Thoracic aorta (tissue), 2 donors: ENCODE data around the gene SWT1. TPM values are rescaled to one million over a fixed set of nuclear protein-coding genes. Genes with fewer than 3 reads are reported as not detected.
"Not testable (repeated sequence)": the region's sequence is repeated elsewhere in the genome, so short reads cannot be mapped to it uniquely, and the experiment has no call there.

ENCODE experiments used
- ATAC-seq: fragments of 150-250 bp; one replicate; pipeline ENCODE4 v1.8.0; 2017; ENCODE audit warnings: low read depth; ENCODE audit not compliant: insufficient number of reproducible peaks, low FRiP score
- DNase-seq: peaks from one replicate; pipeline ENCODE4 v3.0.0-alpha.2; 2020; ENCODE audit warnings: low spot score
- H3K27ac ChIP-seq, 2 donors: fragments of 200-600 bp; sonication (generic); 1 replicate in 1 of 2; 2 replicates in 1 of 2; pipeline ENCODE4 v1.5.1; 2016; ENCODE audit warnings: mild to moderate bottlenecking in 2 of 2, moderate library complexity in 2 of 2
- H3K27me3 ChIP-seq: fragments of 200-600 bp; sonication (generic); replicated peaks from 2 replicates; pipeline ENCODE4 v1.6.0; 2016; ENCODE audit warnings: mild to moderate bottlenecking; ENCODE audit not compliant: insufficient read depth
- H3K36me3 ChIP-seq: fragments of 200-600 bp; sonication (generic); one replicate; pipeline ENCODE4 v1.5.1; 2016
- H3K4me1 ChIP-seq, 2 donors: fragments of 200-600 bp; sonication (generic); 1 replicate in 1 of 2; 2 replicates in 1 of 2; pipeline versions ENCODE4 v1.5.1 to v1.6.0; 2016; ENCODE audit warnings: low read depth in 2 of 2, mild to moderate bottlenecking in 1 of 2; ENCODE audit not compliant: control insufficient read depth in 1 of 2
- H3K4me3 ChIP-seq: fragments of 200-600 bp; sonication (generic); 2 replicates; pipeline ENCODE4 v1.5.1; 2016; ENCODE audit warnings: mild to moderate bottlenecking
- H3K9me3 ChIP-seq: fragments of 200-600 bp; sonication (generic); 2 replicates; pipeline ENCODE4 v1.5.1; 2016
- CTCF ChIP-seq: fragments of 200-600 bp; sonication (generic); IDR thresholded peaks from one replicate; pipeline ENCODE4 v1.5.1; 2019; ENCODE audit warnings: antibody characterized with exemption
- total RNA-seq, 2 donors: library from RNA; depleted of rRNA; stranded (reverse); fragments of >200 nt; gene quantifications; one replicate each; pipeline versions ENCODE4 v1.1.0 to v1.2.3, GENCODE V29; 2016

SWT1 gene
- total RNA-seq, 2 donors from 2014 or later, result 5.1 to 9.2 TPM

DNA sequence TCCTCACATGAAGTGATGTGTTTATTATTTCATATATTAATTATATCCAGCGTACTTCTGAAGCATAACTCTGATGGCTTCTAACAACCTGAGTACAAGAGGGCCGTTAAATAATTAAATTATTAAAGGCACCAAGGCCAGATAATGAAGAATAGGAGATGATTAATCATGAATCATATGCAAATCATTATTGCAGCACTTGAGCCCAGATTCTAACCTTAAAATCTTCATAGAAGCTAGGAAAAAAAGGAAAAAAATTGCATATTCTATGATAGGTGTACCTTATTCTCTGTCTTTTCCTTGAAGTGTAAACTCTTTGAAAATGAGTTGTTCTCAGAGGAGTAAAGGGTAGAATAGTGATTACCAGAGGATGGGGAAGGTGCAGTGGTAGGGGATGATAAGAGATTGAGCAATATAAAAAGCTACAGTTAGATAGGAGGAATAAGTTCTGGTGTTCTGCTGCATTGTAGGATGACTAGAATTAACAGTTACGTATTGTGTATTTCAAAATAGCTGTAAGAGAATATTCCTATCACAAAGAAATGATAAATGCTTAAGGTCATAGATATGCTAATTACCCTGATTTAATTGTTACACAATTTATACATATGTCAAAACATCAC is 51.1 kb downstream of the SWT1 start:
- Histone ChIP-seq H3K4me1 (no peaks in the 10 kb centered on the region), H3K4me3 (no peak overlapping the region), H3K36me3 (peaks cover 4% of the 10 kb centered on the region), H3K27ac (no peak overlapping the region), H3K9me3 (no peaks in the 10 kb centered on the region), H3K27me3 (no peaks in the 10 kb centered on the region)
- ATAC-seq, result no peak
- no peak for TF ChIP-seq CTCF
- DNase-seq, result no peak

DNA sequence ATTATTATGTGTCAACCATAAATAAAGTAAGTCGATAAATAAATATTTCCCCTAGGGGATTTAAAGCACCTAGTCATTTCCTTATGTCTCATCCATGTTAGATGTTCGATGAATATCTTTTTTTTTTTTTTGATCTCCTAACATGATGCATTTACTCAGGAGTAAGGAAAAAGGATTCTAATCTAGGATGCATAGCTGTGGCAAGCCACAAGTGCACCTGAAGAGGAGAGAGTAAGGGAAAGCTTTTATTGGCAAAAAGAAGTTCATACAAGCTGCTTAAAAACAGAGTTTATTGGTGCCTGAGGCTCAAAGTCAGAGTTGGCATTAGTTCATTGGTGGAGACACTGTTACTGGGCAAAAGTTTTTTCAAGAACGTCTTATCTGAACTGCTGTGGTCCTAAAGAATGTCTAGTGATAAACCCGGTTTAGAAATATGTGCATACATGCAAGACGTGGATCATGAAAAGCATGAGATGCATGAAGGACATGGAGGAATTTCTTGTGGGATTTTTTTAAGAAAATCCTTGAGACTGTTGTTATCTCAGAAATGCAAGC is 51.7 kb downstream of the SWT1 start:
- Histone ChIP-seq H3K36me3 (peaks cover 4% of the 10 kb centered on the region), H3K4me1 (no peaks in the 10 kb centered on the region), H3K9me3 (no peaks in the 10 kb centered on the region), H3K27ac (no peak overlapping the region), H3K27me3 (no peaks in the 10 kb centered on the region), H3K4me3 (no peak overlapping the region)
- ATAC-seq (no peak), DNase-seq (no peak)
- TF ChIP-seq CTCF, result no peak

- not testable (repeated sequence) for H3K27ac ChIP-seq, H3K4me1 ChIP-seq, H3K27me3 ChIP-seq, H3K9me3 ChIP-seq, H3K36me3 ChIP-seq, H3K4me3 ChIP-seq, ATAC-seq, DNase-seq
Observed at GRCh38 chr1:185209357-185209756, 52.4 kb downstream of the SWT1 start.

GRCh38 chr1:185213091-185213490 is 56.1 kb downstream of the SWT1 start:
- Histone ChIP-seq H3K36me3 (peaks cover 4% of the 10 kb centered on the region), H3K4me3 (no peak overlapping the region), H3K27ac (no peak overlapping the region), H3K27me3 (no peaks in the 10 kb centered on the region), H3K9me3 (no peaks in the 10 kb centered on the region), H3K4me1 (no peaks in the 10 kb centered on the region)
- no peak for DNase-seq
- ATAC-seq, result no peak
- TF ChIP-seq CTCF, result no peak

GRCh38 chr1:185215911-185216310 is 58.9 kb downstream of the SWT1 start:
- DNase-seq (no peak), ATAC-seq (no peak)
- Histone ChIP-seq H3K27ac (no peak overlapping the region), H3K9me3 (no peaks in the 10 kb centered on the region), H3K36me3 (no peaks in the 10 kb centered on the region), H3K4me1 (no peaks in the 10 kb centered on the region), H3K4me3 (no peak overlapping the region), H3K27me3 (no peaks in the 10 kb centered on the region)
- TF ChIP-seq CTCF, result no peak

- no peak for ATAC-seq
- Histone ChIP-seq H3K36me3 (peaks cover 16% of the 10 kb centered on the region), H3K27me3 (no peaks in the 10 kb centered on the region), H3K27ac (no peak overlapping the region), H3K4me3 (no peak overlapping the region), H3K4me1 (no peaks in the 10 kb centered on the region), H3K9me3 (no peaks in the 10 kb centered on the region)
- TF ChIP-seq CTCF, result no peak
- DNase-seq, result no peak
Observed at GRCh38 chr1:185224132-185224531, 67.2 kb downstream of the SWT1 start.
